ENCODE data around the gene KIF3B. TPM values are rescaled to one million over a fixed set of nuclear protein-coding genes. Genes with fewer than 3 reads are reported as not detected.
A peak's percentile ranks its signal among the peaks of the same experiment; 100 is the strongest.

The KIF3B gene
- total and polyA plus RNA-seq, 2 of the 13 experiments (the other 11 are each of a cell fraction or from before 2014, with no cell fraction given): 23.6 to 28.8 TPM

- TF ChIP-seq CSRNP2 (CRISPR knock-in tag; conservative IDR thresholded peaks at IDR 0.05; ENCODE audit: low read depth) (no peak), CERS6 (CRISPR knock-in tag; IDR thresholded peaks at IDR 0.05) (no peak), ATM (IDR thresholded peaks at IDR 0.05; ENCODE audit: borderline replicate concordance) (no peak), HHEX (CRISPR knock-in tag; IDR thresholded peaks at IDR 0.05) (no peak), MED1 (CRISPR knock-in tag; IDR thresholded peaks at IDR 0.05) (peak; percentile 48), ZKSCAN5 (CRISPR knock-in tag; IDR thresholded peaks at IDR 0.05) (no peak), RAD21 (CRISPR knock-in tag; IDR thresholded peaks at IDR 0.05) (no peak), KAT2B (IDR thresholded peaks at IDR 0.05; ENCODE audit: borderline replicate concordance, low read depth, low read length) (peak; percentile 76), ATF1 (CRISPR knock-in tag; IDR thresholded peaks at IDR 0.05) (0 out of 2 replicates have a peak, but pooled peaks have one; percentile 29), MIER3 (CRISPR knock-in tag; IDR thresholded peaks at IDR 0.05; ENCODE audit: borderline replicate concordance) (no peak), CENPX (CRISPR knock-in tag; IDR thresholded peaks at IDR 0.05) (no peak), ZNF598 (CRISPR knock-in tag; IDR thresholded peaks at IDR 0.05; ENCODE audit: borderline replicate concordance) (peak; percentile 45; the same call in 1 of the 2 replicates), PRDM4 (CRISPR knock-in tag; IDR thresholded peaks at IDR 0.05; ENCODE audit: borderline replicate concordance) (no peak), NONO (IDR thresholded peaks at IDR 0.05) (no peak), NONO (CRISPR knock-in tag; conservative IDR thresholded peaks at IDR 0.05) (no peak), MAFG (CRISPR knock-in tag; IDR thresholded peaks at IDR 0.05) (no peak), HDAC2 (CRISPR knock-in tag; IDR thresholded peaks at IDR 0.05) (peak; percentile 72), RFXAP (CRISPR knock-in tag; IDR thresholded peaks at IDR 0.05; ENCODE audit: borderline replicate concordance) (0 out of 2 replicates have a peak, but pooled peaks have one; percentile 26), NR1H2 (CRISPR knock-in tag; IDR thresholded peaks at IDR 0.05; ENCODE audit: borderline replicate concordance, low read depth) (no peak), MIXL1 (CRISPR knock-in tag; IDR thresholded peaks at IDR 0.05) (peak; percentile 34; the same call in 1 of the 2 replicates), ZNF260 (CRISPR knock-in tag; IDR thresholded peaks at IDR 0.05; ENCODE audit: borderline replicate concordance, low read depth) (no peak), ZNF781 (CRISPR knock-in tag; IDR thresholded peaks at IDR 0.05; ENCODE audit: borderline replicate concordance, not compliant biosample characterization) (no peak), ZNF292 (CRISPR knock-in tag; IDR thresholded peaks at IDR 0.05; ENCODE audit: borderline replicate concordance, low read depth) (peak; percentile 69), ZNF138 (CRISPR knock-in tag; IDR thresholded peaks at IDR 0.05; ENCODE audit: low read depth) (no peak), KLF9 (CRISPR knock-in tag; IDR thresholded peaks at IDR 0.05; ENCODE audit: low read depth) (no peak), HNRNPL (IDR thresholded peaks at IDR 0.05; ENCODE audit: low read depth, low read length) (no peak), CEBPB (IDR thresholded peaks at IDR 0.05; ENCODE audit: borderline replicate concordance, low read depth, low read length) (no peak), HOXA9 (CRISPR knock-in tag; IDR thresholded peaks at IDR 0.05; ENCODE audit: borderline replicate concordance) (no peak)
Measured at GRCh38 chr20:32263398-32263954, 14.0 kb upstream of the KIF3B start (continued).
